HG03196 (cell line): ENCODE results near the gene ZNF597.
A peak's percentile ranks its signal among the peaks of the same experiment; 100 is the strongest.

Source experiments
- ATAC-seq: cut with Tn5 transposase; IDR thresholded peaks from one replicate; pipeline ENCODE4 v1.9.1; 2021; ENCODE audit not compliant: unreplicated experiment

Gene ZNF597, protein sequence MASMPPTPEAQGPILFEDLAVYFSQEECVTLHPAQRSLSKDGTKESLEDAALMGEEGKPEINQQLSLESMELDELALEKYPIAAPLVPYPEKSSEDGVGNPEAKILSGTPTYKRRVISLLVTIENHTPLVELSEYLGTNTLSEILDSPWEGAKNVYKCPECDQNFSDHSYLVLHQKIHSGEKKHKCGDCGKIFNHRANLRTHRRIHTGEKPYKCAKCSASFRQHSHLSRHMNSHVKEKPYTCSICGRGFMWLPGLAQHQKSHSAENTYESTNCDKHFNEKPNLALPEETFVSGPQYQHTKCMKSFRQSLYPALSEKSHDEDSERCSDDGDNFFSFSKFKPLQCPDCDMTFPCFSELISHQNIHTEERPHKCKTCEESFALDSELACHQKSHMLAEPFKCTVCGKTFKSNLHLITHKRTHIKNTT

DNA sequence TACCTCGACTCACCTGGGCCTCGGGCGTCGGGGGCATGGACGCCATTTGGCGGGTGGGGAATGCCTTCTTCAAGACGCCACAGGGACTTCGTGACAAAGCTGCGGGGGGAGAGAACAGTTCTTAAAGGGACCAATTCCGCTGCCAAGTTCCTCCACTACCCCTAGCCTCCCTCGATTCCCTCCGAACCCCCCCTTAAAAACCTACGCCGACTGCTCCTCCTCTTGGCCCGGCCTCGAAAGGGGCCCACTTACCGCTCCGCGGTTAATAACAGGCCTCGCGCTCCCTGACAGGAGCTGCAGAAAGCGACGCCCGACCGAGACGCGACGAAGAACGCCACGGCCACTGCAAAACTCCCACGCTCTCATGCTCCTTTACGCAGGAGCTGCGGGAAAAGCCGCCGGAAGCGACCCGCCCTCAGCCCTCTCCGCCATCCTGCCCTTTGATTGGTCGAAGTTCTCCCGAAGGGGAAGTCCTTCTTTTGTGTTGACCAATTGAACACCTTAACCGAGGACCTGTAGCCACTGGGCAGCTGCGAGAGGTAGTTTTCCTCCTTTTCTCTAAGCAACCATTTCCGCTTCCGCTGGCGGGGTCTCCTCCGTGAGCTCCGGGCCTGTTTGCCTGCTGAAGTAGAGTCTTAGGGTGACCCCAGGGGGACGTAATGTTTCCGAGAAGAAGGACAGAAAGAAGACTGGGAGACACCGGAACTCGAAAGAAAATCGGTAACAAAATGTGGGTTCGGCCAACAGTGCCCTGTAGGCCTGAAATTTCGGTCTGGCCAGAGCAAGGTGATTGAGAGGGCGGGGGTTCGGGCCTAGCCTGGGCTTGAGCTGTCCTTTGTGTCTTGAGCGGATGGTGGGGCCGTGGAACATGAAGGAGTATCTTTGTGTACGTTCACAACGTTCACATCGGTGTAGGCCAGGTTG lies at the start of gene ZNF597, which contains the start of gene NAA60:
Gene ZNF597, minus strand, starts transcription at position 397 of the 924 bp plus-strand sequence. Its CDS starts 351 bp downstream, at position 46.
Gene NAA60, plus strand, starts transcription at position 573 of the 924 bp plus-strand sequence. CDS start 32,548 bp downstream, outside the sequence.
- ATAC-seq, result peak; percentile 80

DNA sequence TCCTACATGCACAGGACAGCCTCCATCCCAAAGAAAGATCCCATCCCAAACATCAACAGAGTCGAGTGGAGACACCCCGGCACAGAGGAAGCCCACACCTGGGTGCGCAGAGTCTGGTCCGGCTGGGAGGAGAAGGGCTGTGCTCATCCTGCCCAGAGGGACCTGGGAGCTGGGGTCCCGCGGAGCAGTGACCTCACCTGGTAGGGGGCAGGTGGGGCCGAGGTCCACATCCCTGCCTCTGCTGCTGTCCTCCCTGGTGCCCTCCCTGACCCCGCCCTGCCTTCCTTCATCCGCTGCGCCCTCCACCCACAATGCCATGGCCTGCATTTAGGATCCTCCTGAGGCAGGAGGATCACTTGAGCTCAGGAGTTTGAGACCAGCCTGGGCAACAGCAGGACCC lies 49.1 kb upstream of the ZNF597 start:
- no peak for ATAC-seq

DNA sequence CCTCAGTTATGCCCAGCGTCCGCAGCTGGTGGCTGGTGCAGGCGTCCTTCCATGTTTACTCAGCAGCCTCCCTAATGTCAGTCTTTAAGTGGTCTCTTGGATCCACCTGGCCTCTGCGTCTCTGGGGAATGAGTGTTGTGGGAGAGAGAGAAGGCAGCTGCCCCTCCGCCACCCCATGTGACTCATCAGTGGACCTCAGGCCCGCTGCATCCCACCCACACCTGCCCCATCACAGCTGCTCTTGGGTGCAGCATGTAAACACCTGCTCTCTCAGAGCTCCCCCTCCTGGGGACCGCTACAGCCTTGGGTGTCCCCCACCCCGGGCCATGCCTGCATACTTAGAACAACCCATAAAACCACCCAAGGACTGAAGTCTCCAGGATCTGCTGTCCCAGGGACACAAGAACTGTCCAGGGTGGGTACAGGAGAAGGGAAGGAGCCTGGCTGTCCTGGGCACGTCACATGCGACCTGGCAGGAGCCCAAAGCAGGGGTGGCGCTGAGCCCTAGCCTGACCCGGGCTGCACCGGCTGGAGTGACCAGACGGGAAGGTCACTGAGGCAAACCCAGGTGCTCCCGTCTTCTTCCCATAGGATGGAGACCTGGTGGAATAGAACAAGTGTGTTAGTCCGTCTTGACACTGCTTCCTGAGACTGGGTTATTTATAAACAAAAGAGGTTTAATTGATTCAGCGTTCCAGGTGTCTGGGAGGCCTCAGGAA lies 47.8 kb upstream of the ZNF597 start:
- no peak for ATAC-seq

DNA sequence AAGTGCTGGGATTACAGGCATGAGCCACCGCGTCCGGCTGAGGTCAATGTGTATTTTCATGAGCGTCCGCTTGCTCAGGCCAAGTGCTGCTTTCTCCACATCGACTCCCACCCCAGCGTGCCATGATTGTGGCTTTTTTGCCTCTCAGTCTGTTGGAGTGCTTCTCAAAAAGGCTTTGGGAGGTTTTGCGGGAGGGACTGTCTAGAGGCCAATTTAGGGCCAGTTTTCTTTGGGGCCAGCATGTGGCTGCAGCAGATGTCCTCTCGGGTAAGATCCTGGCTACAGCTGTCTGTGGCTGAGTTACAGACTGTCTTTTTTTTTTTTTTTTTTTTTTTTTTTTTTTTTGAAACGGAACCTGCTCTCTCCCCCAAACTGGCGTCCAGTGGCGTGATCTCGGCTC lies 45.5 kb upstream of the ZNF597 start:
- ATAC-seq, result no peak

DNA sequence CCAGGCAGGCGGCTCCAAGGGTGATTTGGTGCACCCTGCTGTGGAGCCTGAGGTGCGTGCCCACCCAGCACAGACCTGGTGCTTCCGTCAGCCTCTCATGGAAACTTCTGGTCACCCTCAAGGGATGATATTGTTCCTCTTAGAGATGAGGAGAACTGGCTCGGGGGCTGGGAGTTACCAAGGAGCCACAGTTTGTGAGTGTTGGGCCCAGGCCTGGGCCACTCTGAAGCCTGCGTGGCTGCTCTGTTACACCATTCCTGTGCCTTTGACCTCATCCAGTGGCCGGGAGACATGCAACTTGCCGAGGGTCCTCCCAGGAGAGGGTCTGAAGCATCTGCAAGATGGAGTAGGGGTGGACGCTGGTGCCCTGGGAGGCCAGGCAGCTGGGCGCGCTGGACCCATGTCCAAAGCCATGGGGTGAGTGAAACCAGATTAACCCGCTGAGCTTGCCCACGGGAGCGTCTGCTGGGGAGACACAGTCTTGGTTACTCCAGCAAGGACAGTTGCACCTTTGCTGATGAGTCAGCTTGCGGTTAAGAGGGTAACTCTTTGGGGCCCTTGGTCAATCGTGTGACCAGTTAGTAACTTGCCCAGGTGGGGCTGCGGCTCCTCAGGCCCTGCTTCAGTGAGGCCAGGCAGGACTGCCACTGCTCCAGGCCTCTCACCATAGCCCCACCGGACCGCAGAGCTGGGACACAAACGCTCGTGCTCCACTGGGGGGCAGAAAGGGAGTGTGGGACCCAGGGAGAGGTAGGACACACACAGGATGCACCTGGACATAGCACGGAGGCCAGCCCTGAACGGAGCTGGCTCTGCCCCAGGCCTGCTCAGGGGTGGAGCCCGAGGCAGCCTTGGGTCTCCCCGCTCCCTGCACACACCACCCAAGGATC lies 44.5 kb upstream of the ZNF597 start:
- no peak for ATAC-seq

DNA sequence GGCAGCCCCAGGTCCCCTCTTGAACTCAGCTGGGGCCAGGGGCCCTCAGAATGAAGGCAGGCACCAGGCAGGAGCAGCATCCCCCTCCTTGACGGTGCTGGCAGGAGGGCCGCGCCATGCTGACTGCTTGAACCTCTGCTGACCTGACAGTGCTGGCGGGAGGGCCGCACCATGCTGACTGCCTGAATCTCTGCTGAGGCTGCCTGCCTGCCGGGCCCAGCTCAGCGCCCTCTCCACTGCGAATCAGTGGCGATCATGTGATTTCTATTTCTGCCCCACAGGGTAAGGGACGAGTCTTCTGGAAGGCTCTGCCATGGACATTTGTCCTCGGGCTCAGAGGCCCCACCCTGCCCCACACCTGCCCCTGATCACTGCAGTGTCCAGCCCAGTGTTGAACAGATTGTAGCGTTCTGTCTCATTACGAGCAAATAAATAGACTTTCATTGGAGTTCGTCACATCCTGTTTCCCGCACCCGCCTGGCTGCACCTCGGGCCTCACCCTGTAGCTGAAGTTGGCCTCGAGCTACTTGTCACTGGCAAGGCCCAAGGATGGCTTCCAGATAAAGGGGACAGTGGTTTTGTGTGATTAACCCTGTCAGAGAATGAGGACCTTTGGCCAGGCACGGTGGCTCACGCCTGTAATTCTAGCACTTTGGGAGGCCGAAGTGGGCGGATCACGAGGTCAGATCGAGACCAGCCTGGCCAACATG lies 43.4 kb upstream of the ZNF597 start:
- ATAC-seq, result no peak

DNA sequence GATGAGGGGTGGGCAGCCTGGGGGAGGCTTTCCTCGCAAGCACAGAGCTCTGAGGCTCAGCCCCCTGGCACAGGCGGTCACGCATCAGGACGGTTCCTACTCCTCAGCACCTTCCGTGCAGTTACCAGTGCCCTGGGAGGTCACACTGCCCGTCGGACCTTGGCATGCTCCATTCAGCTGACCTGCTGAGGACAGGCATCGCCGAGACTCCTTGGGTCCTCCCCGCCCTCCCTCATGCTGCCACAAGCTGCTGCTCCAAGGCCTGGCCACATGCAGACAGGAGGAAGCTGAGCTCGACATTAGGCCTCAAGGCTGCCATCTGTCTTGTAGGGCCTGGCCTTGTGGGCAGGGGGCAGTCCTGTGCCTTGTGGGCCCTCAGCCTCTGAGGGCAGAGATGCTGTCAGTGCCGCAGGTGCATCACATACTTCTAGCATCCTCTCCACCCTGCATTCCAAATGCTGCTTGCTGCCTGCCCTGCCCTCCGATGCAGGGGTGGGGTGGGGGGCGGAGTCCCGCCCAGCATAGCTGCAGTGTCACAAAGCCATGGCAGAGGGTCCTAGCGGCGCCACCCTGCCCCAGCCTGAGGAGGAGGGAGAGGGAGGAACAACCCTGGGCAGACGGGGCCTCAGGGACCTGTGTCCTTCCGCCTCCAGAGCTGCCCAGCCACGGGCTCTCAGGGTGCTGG lies 42.7 kb upstream of the ZNF597 start:
- ATAC-seq, result no peak

DNA sequence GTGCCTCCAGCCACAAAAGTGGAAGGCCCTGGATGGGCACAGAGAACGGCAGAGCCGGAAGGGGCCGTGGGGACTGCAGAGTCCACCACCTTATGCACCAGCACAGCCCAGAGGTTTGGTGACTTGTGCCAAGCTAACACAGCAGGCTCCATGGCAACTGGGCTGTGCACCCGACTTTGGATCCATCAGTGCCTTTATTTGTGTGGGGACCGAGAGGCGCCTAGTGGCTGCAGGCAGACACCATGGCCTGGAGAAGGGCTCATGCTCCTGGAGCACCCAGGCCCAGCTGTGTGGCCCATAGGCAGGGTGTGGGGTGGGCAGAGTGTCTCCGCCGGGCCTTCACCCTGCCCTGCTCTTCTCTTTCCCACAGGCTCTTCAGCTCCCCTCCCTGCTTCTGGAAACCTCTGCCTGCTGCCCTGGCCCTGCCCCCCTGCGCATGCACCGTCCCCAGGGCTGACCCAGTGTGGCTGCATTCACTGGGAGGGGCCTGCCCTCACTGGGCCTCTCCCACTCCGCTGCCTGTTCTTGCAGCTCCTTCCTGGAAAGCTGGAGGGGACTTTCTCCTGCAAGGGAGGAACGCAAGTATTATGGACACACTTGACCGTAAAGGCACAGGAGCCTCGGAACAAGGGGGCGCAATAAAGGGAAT lies 41.9 kb upstream of the ZNF597 start:
- no peak for ATAC-seq

DNA sequence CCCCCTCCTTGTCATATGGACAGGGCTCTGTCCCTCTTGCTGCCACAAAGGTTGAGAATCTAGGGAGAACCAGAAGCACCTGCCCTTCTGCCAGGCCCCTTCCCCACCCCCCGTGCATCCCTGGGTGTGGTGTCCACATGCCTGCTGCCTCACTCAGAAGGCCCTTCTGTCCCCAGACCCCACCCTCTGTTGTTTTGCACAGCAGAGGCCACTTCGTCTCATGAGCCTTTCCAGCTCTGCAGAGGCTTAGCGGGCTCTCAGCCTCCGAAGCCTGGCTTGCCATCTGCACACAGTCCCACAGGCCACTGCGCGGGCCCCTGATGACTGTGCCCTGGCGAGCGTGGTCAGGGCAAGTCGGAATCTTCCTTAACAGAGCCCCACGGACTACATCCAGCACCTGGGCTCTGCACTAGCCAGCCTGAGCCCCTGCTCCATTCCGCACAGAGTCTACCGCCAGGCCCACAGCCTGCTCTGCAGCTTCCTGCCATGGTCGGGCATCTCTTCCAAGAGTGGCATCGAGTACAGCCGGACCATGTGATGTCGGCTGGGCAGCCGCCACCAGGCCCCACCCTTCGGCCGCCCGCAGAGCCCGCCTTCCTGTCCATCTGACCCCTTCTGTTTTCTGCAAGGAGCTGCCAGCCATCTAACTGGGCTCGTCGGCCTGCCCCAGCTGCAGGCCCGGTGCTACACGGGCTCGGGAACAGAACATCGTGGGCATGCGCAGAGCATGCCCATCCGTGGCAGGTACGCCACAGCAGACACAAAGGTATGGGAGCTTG lies 41.2 kb upstream of the ZNF597 start:
- no peak for ATAC-seq

DNA sequence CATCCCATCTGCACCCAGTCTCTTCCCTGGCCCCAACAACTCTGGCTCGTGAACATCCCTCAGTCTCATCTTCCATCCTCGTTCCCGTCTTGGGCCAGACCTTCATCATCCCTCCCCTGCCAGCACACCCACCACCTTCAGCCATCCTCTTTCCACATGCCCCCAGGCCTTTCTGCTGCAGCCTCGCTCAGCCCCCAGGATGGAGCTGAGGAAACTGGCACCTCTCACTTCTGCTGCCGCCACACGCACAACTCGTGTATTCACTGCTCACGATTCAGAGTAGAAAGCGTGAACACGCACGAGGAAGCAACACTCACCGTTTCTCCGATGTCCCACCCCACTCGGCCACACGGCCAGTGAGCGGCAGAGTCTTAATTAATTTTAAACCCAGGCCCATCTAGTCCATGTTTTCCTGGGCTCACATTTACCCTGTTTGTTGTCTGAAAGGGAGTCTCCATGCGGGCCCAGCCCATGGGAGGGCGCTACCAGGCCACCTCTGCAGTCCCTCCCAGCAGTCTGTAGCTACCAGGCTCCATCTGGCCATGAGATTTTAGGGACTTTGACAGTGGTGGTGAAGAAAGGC lies 39.4 kb upstream of the ZNF597 start:
- ATAC-seq, result no peak

DNA sequence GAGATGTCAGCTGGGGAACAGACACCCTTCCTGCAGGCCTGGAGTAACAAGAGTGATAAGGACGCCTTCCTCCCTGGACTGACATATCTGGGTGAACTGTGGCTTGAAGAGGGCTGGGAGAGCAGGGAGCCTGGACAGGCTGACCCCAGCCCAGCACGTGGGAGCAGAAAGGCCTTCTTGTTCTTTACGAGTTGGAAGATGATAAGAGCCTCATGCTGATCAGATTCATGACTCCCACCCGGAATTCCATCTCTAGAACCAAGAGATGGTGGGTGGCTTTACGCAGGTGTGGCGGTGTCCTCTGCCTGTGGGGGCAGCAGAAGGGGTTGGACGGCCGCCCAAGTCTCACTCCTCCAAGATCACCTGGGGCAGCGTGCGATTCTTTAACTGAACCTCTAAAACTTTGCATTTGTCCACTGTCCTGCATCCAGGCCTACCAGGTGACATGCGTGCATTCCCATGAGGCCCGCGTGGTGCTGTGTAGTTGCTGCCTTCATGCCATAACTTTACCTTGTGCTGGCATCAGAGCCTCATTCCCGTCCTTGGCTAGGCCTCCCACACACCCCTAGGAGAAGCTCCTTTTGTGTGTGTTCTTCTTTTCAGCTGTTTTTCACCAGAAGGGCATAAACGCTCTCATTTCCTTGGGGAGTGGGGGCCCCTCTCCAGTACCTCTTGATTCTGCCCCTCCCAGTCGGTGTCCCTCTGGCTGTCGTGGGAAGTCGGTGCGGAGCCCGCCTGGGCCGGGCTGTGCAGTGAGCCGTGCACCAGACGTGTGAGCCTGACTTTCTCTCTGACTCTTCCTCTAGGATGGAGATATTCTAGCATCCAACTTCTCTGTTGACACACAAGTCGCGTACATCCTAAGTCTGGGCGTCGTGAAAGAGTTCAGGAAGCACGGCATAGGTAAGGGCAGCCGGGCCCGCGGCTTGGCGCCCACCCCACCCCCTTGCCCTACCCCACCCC lies 38.7 kb upstream of the ZNF597 start:
- no peak for ATAC-seq

DNA sequence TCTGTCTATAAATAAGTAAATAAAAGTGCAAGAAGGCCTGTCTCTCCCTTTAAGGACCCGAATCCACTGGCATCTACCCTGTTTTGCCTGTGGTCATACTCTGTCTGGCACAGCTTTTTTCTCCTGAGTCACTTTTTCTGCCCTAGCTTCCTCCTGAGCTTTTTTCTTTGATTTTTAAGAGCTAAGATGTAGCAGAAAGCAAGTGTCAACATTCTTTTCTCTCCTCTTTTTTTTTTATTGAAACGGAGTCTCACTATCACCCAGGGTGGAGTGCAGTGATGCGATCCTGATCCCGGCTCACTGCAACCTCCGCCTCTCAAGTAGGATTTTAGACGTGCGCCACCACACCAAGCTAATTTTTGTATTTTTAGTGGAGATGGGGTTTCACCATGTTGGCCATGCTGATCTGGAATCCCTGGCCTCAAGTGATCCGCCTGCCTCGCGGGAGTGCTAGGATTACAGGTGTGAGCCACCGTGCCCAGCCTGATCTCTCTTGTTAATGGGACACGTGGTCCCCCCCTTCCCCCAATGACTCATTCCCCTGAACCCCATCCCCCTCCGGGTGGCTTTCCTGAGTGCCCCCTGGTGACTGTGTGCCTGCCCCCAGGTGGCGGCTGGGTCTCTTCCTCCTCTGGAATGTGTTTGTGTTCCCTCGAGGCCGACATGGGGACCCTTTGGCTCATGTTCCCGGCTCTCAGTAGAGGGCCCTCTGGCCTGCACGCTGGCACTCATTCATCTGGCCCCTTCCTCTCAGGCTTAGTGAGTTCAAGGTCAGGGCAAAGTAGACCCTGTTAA lies 37.8 kb upstream of the ZNF597 start:
- ATAC-seq, result no peak

DNA sequence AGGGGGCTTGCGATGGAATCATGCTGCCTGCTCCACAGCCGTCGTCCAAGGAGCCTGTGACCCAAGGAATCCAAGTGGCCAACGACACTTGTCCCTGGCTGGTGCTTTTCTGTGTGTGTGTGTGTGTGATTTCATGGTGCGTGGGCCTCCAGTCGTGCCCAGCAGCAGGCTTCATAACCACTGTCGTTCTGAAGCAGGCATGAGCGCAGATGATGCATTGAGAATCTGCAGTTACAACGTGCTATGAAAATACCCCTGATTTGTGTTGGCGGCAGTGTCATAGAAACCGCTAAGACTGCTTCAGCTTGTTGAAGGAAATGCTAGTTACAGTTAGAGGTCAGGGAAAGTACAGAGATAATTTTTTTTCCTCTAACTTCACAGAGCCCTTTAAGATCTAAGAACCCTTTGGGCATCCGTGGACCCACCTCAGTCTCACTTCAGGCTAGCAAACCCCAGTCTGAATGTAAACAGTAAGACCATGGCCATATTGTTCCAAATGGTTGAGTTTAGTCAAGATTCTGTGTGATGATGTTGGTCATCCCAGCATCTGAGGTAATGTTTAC lies 36.4 kb upstream of the ZNF597 start:
- ATAC-seq, result no peak

DNA sequence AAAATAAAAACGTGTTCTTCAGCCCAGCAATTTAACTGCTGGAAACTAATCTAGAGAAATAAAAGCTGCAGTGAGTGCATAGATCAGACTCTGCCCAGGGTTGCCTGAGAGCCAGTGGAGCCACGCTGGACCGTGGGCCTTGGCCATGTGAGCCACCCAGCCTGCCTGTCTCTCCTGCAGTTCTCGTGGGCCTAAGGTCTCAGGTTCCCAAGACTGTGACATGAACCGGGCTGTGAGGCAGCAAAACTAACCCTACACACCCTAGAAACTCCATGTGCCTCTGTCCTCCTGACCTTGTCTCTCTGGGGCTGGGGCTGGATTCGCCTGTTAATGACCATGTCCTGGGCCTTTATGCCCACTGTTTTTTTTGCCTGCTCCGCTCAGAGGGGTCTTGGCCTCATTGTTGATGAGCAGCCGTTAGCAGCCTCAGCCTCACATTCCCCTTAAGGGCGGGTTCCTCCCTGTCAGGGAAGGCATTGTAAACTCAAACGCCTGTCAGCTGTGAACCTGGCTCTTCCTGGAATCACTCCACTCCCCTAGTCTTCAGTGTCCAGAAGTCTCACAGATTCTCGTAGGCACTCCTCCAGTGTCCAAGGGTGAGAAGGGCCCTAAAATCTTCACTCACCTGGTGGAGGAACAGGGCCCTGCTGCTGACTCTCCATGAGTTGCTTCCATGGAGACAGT lies 35.1 kb upstream of the ZNF597 start:
- ATAC-seq, result no peak
